ENCODE measurements around the gene CRY1.

GRCh38 chr12:106953352-106954250 lies 139.7 kb downstream of the CRY1 start:
- TF ChIP-seq POLR2A (IDR thresholded peaks at IDR 0.05; ENCODE audit: low read depth, low read length) (no peak), POLR2AphosphoS5 (IDR thresholded peaks at IDR 0.05; ENCODE audit: low read depth, low read length) (no peak), TAF1 (IDR thresholded peaks at IDR 0.05; ENCODE audit: low read depth, low read length) (no peak), SPI1 (IDR thresholded peaks at IDR 0.05; ENCODE audit: low read depth, low read length) (no peak)
